Measurements from ENCODE around the gene WDSUB1.

The WDSUB1 gene

DNA sequence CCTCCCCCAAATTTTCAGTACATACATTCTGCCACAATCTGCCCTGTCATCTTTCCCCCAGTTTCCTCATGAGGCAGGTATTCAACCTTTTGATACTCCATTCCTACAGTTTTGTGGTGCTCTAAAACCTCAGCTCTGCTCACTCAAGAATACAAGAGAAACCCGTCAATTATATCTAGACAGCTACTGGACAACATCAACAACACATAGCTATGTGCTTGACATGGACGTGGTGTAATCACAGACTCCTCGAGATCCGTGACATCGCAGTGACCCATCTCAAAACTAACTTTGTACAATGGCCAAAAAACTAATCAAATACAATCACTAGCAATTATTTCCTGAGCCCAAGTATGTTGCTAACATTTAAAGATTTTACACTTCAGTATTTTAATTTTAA, 23.6 kb downstream of the WDSUB1 start:
- H3K27ac ChIP-seq (ENCODE audit: low read depth, low read length) = no peak overlapping the region
- H3K9me3 ChIP-seq (ENCODE audit: low read length) = no peaks in the 10 kb centered on the region
- H3K4me3 ChIP-seq (ENCODE audit: low read depth in 1 of 2, low read length in 2 of 2) = no peak overlapping the region
- H3K36me3 ChIP-seq (ENCODE audit: insufficient read depth, low read length) = no peaks in the 10 kb centered on the region
- H3K4me1 ChIP-seq (ENCODE audit: insufficient read depth, low read length) = peaks cover 2% of the 10 kb centered on the region
- H3K27me3 ChIP-seq (ENCODE audit: control insufficient read depth in 1 of 2, insufficient read depth in 2 of 2, low read length in 2 of 2) = no peaks in the 10 kb centered on the region
- no peak overlapping the region for H3K9ac ChIP-seq (ENCODE audit: low read length)

DNA sequence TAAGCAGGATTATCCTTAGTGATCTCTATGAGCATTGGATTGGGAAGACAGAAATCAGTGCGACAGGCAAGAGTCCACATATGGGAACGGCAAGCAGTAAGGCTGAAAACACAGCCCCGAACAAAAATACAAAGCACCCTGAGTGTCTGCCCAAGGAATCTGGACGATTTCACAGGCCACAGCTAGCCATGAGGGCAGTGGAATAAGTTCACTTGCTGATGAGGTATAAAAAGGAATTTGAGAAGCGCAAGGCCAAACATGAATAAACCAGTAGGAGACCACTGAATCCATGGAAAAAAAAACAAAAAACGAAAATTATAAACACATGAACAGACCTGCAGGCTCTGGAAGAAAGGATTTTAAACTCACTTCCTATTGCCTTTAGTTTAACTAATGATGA, 24.3 kb downstream of the WDSUB1 start:
- H3K36me3 ChIP-seq (ENCODE audit: insufficient read depth, low read length) = no peaks in the 10 kb centered on the region
- no peak overlapping the region for H3K27ac ChIP-seq (ENCODE audit: low read depth, low read length)
- no peak overlapping the region for H3K4me3 ChIP-seq (ENCODE audit: low read depth in 1 of 2, low read length in 2 of 2)
- no peaks in the 10 kb centered on the region for H3K27me3 ChIP-seq (ENCODE audit: control insufficient read depth in 1 of 2, insufficient read depth in 2 of 2, low read length in 2 of 2)
- no peaks in the 10 kb centered on the region for H3K9me3 ChIP-seq (ENCODE audit: low read length)
- no peaks in the 10 kb centered on the region for H3K4me1 ChIP-seq (ENCODE audit: insufficient read depth, low read length)
- H3K9ac ChIP-seq (ENCODE audit: low read length) = no peak overlapping the region

DNA sequence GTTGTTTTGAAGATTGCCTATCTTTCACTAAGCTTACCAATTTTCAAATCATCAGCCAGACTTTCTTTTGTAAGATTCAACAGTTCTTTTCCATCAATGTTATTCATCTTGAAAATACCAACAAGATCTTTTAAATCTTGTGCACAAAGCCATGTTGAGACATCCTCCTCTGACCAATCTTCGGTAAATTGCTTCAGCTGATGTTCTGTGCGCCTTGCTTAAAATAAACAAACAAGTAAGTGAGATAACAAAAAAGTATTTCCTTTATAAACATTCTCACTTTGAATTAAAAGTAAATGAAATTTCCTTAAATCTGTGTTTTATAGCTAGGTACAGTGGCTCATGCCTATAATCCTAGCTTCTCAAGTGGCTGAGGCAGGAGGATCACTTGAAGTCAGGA, 30.3 kb downstream of the WDSUB1 start:
- H3K9me3 ChIP-seq (ENCODE audit: low read length) = no peaks in the 10 kb centered on the region
- H3K27me3 ChIP-seq (ENCODE audit: control insufficient read depth in 1 of 2, insufficient read depth in 2 of 2, low read length in 2 of 2) = no peaks in the 10 kb centered on the region

GRCh38 chr2:159252905-159253304, 33.6 kb downstream of the WDSUB1 start:
- no peak overlapping the region for H3K27ac ChIP-seq (ENCODE audit: low read depth, low read length)
- no peaks in the 10 kb centered on the region for H3K4me1 ChIP-seq (ENCODE audit: insufficient read depth, low read length)
- H3K36me3 ChIP-seq (ENCODE audit: insufficient read depth, low read length) = peaks cover 4% of the 10 kb centered on the region

More for the DNA sequence above, 30.3 kb downstream of the WDSUB1 start:
- Histone ChIP-seq H3K4me1 (ENCODE audit: insufficient read depth, low read length) (no peaks in the 10 kb centered on the region), H3K4me3 (ENCODE audit: low read depth in 1 of 2, low read length in 2 of 2) (no peak overlapping the region), H3K9ac (ENCODE audit: low read length) (no peak overlapping the region), H3K27ac (ENCODE audit: low read depth, low read length) (no peak overlapping the region), H3K36me3 (ENCODE audit: insufficient read depth, low read length) (no peaks in the 10 kb centered on the region)

GRCh38 chr2:159251296-159252173, 35.0 kb downstream of the WDSUB1 start:
- H3K36me3 ChIP-seq (ENCODE audit: insufficient read depth, low read length) = peaks cover 4% of the 10 kb centered on the region
- no peak overlapping the region for H3K4me3 ChIP-seq (ENCODE audit: low read depth in 1 of 2, low read length in 2 of 2)
- H3K9ac ChIP-seq (ENCODE audit: low read length) = no peak overlapping the region
- no peak overlapping the region for H3K27ac ChIP-seq (ENCODE audit: low read depth, low read length)
- no peaks in the 10 kb centered on the region for H3K9me3 ChIP-seq (ENCODE audit: low read length)
- no peaks in the 10 kb centered on the region for H3K27me3 ChIP-seq (ENCODE audit: control insufficient read depth in 1 of 2, insufficient read depth in 2 of 2, low read length in 2 of 2)
- H3K4me1 ChIP-seq (ENCODE audit: insufficient read depth, low read length) = no peaks in the 10 kb centered on the region

More at GRCh38 chr2:159252905-159253304, 33.6 kb downstream of the WDSUB1 start:
- no peak overlapping the region for H3K9ac ChIP-seq (ENCODE audit: low read length)
- no peaks in the 10 kb centered on the region for H3K27me3 ChIP-seq (ENCODE audit: control insufficient read depth in 1 of 2, insufficient read depth in 2 of 2, low read length in 2 of 2)
- H3K9me3 ChIP-seq (ENCODE audit: low read length) = no peaks in the 10 kb centered on the region
- no peak overlapping the region for H3K4me3 ChIP-seq (ENCODE audit: low read depth in 1 of 2, low read length in 2 of 2)

- Histone ChIP-seq H3K9ac (ENCODE audit: low read length) (no peak overlapping the region), H3K27me3 (ENCODE audit: control insufficient read depth in 1 of 2, insufficient read depth in 2 of 2, low read length in 2 of 2) (no peaks in the 10 kb centered on the region), H3K9me3 (ENCODE audit: low read length) (no peaks in the 10 kb centered on the region), H3K27ac (ENCODE audit: low read depth, low read length) (no peak overlapping the region), H3K4me3 (ENCODE audit: low read depth in 1 of 2, low read length in 2 of 2) (no peak overlapping the region), H3K4me1 (ENCODE audit: insufficient read depth, low read length) (no peaks in the 10 kb centered on the region), H3K36me3 (ENCODE audit: insufficient read depth, low read length) (peaks cover 4% of the 10 kb centered on the region)
These were observed 36.4 kb downstream of the WDSUB1 start for GRCh38 chr2:159249990-159250715.

DNA sequence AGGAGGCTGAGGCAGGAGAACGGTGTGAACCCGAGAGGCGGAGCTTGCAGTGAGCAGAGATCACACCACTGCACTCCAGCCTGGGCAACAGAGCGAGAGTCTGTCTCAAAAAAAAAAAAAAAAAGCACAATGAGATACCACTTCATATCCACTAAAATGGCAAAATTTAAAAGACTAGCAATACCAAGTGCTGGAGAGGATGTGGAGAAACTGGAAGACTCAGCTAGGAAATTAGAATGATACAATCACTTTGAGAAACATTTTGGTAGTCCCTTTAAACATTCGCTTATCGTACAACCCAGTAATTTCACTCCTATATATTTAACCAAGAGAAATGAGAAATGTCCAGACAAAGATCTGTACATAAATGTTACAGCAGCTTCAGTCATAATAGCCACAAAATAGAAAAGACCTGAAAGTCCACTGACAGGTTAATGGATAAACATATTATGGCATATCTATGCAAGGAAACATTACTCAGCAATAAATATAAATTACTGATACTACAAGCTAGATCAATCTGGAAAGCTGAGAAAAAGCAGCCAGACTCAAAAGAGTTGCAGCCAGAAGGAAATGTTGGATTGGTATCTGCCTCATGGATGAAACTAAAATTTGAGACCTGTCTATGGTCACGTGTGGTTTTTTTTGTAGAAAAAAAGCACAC, 40.0 kb downstream of the WDSUB1 start:
- peaks cover 4% of the 10 kb centered on the region for H3K36me3 ChIP-seq (ENCODE audit: insufficient read depth, low read length)

GRCh38 chr2:159243529-159243928, 43.0 kb downstream of the WDSUB1 start:
- H3K36me3 ChIP-seq (ENCODE audit: insufficient read depth, low read length) = peaks cover 25% of the 10 kb centered on the region
- H3K27me3 ChIP-seq (ENCODE audit: control insufficient read depth in 1 of 2, insufficient read depth in 2 of 2, low read length in 2 of 2) = no peaks in the 10 kb centered on the region
- H3K27ac ChIP-seq (ENCODE audit: low read depth, low read length) = no peak overlapping the region
- H3K4me1 ChIP-seq (ENCODE audit: insufficient read depth, low read length) = no peaks in the 10 kb centered on the region
- H3K4me3 ChIP-seq (ENCODE audit: low read depth in 1 of 2, low read length in 2 of 2) = no peak overlapping the region
- no peak overlapping the region for H3K9ac ChIP-seq (ENCODE audit: low read length)
- no peaks in the 10 kb centered on the region for H3K9me3 ChIP-seq (ENCODE audit: low read length)

More for the DNA sequence above, 40.0 kb downstream of the WDSUB1 start:
- Histone ChIP-seq H3K27me3 (ENCODE audit: control insufficient read depth in 1 of 2, insufficient read depth in 2 of 2, low read length in 2 of 2) (no peaks in the 10 kb centered on the region), H3K4me1 (ENCODE audit: insufficient read depth, low read length) (no peaks in the 10 kb centered on the region), H3K9me3 (ENCODE audit: low read length) (no peaks in the 10 kb centered on the region), H3K27ac (ENCODE audit: low read depth, low read length) (no peak overlapping the region), H3K9ac (ENCODE audit: low read length) (no peak overlapping the region), H3K4me3 (ENCODE audit: low read depth in 1 of 2, low read length in 2 of 2) (no peak overlapping the region)

DNA sequence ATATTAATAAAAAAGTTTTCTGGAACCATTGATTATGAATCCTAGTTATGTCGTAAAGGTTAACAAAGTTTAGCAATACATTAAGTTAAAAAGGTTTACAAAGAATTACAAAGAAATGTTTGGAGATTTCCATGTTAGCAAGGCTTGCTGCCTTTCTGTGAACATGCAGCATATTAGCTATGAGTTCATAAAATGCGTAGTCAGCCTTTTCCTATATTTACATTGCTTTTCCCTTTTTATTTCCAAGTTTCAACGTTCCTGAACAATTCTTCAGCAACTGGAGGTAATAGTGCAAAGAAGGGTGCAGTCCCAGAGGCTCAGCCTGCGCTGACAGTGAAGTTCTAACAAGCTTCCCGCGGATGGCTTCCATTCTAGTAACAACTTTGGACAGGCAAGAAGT, 51.6 kb downstream of the WDSUB1 start:
- peaks cover 6% of the 10 kb centered on the region for H3K4me1 ChIP-seq (ENCODE audit: insufficient read depth, low read length)
- H3K27me3 ChIP-seq (ENCODE audit: control insufficient read depth in 1 of 2, insufficient read depth in 2 of 2, low read length in 2 of 2) = no peaks in the 10 kb centered on the region
- no peak overlapping the region for H3K4me3 ChIP-seq (ENCODE audit: low read depth in 1 of 2, low read length in 2 of 2)
- H3K27ac ChIP-seq (ENCODE audit: low read depth, low read length) = no peak overlapping the region
- no peak overlapping the region for H3K9ac ChIP-seq (ENCODE audit: low read length)
- H3K9me3 ChIP-seq (ENCODE audit: low read length) = no peaks in the 10 kb centered on the region
- H3K36me3 ChIP-seq (ENCODE audit: insufficient read depth, low read length) = peaks cover 46% of the 10 kb centered on the region

DNA sequence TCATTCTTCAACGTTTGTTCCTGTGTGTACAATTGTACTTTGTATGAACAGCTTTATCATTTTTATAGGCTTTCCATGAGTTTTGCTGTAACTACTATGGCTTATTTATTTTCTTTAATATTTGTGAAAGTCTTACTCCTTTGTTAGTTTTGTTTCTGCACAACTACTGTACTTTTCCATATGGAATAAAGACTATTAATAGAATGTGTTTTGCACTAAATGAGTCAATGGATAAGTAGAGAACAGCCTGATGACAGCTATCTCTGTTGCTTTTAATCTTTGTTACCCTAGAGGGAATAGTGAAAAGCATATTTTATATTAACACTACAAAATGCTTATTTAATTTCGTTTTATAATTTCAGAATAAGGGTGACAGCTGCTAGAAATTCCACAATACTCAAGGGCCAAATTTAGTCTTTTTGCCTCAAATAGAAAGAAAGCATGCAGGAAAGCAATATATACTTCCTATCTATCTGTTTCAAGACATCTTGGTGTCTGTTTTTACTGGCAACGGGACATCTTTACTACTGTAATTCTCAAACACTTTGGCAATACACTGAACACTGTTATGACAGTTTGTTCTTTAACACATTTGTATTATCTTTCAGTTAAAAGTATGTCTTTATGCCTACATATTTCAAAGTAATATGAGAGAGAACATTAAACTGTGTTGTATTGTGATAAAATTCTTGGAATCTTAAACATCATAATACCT, 53.9 kb downstream of the WDSUB1 start:
- Histone ChIP-seq H3K4me3 (ENCODE audit: low read depth in 1 of 2, low read length in 2 of 2) (no peak overlapping the region), H3K27ac (ENCODE audit: low read depth, low read length) (no peak overlapping the region), H3K4me1 (ENCODE audit: insufficient read depth, low read length) (peaks cover 6% of the 10 kb centered on the region), H3K9ac (ENCODE audit: low read length) (no peak overlapping the region), H3K36me3 (ENCODE audit: insufficient read depth, low read length) (peaks cover 50% of the 10 kb centered on the region), H3K27me3 (ENCODE audit: control insufficient read depth in 1 of 2, insufficient read depth in 2 of 2, low read length in 2 of 2) (no peaks in the 10 kb centered on the region), H3K9me3 (ENCODE audit: low read length) (no peaks in the 10 kb centered on the region)

Measured in muscle layer of colon (tissue), 2 donors.